ENCODE measurements around the gene PRCP. TPM values are rescaled to one million over a fixed set of nuclear protein-coding genes. Genes with fewer than 3 reads are reported as not detected.

PRCP gene
- total and polyA plus RNA-seq, 2 donors (not counting 3 experiments of a cell fraction or from before 2014, with no cell fraction given) = 170 to 277 TPM

DNA sequence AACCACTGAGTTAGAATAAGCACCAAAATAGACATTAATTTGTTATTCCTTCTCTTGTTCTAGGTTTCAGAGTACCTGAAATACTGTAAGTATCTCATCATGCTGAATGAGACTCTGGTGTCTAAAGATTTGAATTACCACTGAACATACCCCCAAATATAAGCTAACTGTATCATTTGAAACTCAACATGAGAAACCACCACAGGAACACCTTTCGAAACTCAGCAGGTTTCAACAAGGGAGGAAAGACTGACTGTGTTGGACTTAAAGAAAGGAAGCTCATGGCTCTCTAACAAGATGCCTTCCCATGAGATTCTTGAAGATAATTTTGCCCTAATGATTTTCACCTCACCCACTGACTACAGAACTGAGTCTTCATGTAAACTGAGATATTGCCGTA, 37.0 kb downstream of the PRCP start:
- dilution Hi-C loops (cut with MboI; ENCODE audit: extremely low pct_ligation_motif_present, low sequenced_read_pairs) = no loop called here
- Histone ChIP-seq H3K9ac (replicated peaks; ENCODE audit: extremely low read depth, insufficient read depth, low read length) (no peak overlapping the region), H3K4me1 (ENCODE audit: control insufficient read depth, extremely low read depth, insufficient read depth, low read length) (peaks cover 35% of the 10 kb centered on the region), H3K4me2 (ENCODE audit: insufficient read depth, low read length) (no peak overlapping the region), H3K27me3 (ENCODE audit: control insufficient read depth in 2 of 2, insufficient read depth in 2 of 2, low read length in 2 of 2) (no peaks in the 10 kb centered on the region), H3K79me2 (ENCODE audit: control insufficient read depth, insufficient read depth, low read length) (no peaks in the 10 kb centered on the region), H4K20me1 (replicated peaks; ENCODE audit: control insufficient read depth, extremely low read depth, insufficient read depth, low read length) (no peaks in the 10 kb centered on the region), H3K36me3 (ENCODE audit: control insufficient read depth in 2 of 2, extremely low read depth in 1 of 2, insufficient read depth in 2 of 2, low read length in 2 of 2) (no peaks in the 10 kb centered on the region), H3K4me3 (replicated peaks in 1 of 3; ENCODE audit: insufficient read depth in 1 of 3, low read depth in 1 of 3, low read length in 3 of 3) (no peak overlapping the region), H3K27ac (ENCODE audit: insufficient read depth, low read depth, low read length) (no peak overlapping the region), H2AFZ (ENCODE audit: low read depth, low read length) (no peak overlapping the region), H3K9me1 (replicated peaks; ENCODE audit: control insufficient read depth, extremely low read depth, insufficient read depth, low read length) (no peaks in the 10 kb centered on the region), H3K9me3 (replicated peaks; ENCODE audit: control insufficient read depth, insufficient read depth, low read length) (no peaks in the 10 kb centered on the region)
- no peak for TF ChIP-seq GATA2 (IDR thresholded peaks at IDR 0.05; ENCODE audit: insufficient read depth, insufficient read length, low read depth, low read length)
- TF ChIP-seq, protein P1, sequence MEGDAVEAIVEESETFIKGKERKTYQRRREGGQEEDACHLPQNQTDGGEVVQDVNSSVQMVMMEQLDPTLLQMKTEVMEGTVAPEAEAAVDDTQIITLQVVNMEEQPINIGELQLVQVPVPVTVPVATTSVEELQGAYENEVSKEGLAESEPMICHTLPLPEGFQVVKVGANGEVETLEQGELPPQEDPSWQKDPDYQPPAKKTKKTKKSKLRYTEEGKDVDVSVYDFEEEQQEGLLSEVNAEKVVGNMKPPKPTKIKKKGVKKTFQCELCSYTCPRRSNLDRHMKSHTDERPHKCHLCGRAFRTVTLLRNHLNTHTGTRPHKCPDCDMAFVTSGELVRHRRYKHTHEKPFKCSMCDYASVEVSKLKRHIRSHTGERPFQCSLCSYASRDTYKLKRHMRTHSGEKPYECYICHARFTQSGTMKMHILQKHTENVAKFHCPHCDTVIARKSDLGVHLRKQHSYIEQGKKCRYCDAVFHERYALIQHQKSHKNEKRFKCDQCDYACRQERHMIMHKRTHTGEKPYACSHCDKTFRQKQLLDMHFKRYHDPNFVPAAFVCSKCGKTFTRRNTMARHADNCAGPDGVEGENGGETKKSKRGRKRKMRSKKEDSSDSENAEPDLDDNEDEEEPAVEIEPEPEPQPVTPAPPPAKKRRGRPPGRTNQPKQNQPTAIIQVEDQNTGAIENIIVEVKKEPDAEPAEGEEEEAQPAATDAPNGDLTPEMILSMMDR (IDR thresholded peaks at IDR 0.05; ENCODE audit: extremely low read depth in 1 of 2, insufficient read depth in 1 of 2, low read depth in 1 of 2, low read length in 2 of 2) = no peak
- TF ChIP-seq, protein P2, sequence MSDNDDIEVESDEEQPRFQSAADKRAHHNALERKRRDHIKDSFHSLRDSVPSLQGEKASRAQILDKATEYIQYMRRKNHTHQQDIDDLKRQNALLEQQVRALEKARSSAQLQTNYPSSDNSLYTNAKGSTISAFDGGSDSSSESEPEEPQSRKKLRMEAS (IDR thresholded peaks at IDR 0.05; ENCODE audit: insufficient read depth, insufficient read length) = no peak
- no peak for TF ChIP-seq MYC (IDR thresholded peaks at IDR 0.05; ENCODE audit: low read depth, low read length)
- no TSS peak for BruUV-seq (replicated peaks)
- FAIRE-seq (no peak), DNase-seq (ENCODE audit: low read depth, low spot score) (no peak)
- ChIA-PET CTCF (interaction anchor here (1.0 to 1.9 kb wide), 6 partner anchors 47 to 387 kb away, joined by 3 to 41 read pairs (median 4); no protein-coding TSS in a partner anchor), POLR2A (no interaction called here)
- intact Hi-C loops (cut with micrococcal nuclease) = no loop called here

DNA sequence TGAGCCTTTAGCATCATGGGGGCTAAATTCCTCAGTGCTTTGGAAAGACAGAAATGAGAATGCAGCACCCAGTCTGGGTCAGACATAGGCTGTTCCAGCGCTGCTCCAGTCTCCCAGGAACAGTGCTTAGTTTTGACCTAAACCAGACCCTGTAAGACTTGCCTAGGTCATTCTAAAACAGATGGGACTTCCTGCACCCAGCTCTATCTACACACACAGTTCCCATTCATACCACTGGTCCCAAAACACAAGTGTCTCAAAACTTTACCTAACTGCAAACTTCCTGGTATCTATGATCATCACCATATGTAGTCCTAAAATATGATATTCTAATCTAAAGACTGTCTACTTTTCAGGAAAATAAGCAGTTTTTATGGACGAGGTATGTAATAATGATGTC, 37.9 kb downstream of the PRCP start:
- no peaks in the 10 kb centered on the region for H3K36me3 ChIP-seq (ENCODE audit: control insufficient read depth in 2 of 2, extremely low read depth in 1 of 2, insufficient read depth in 2 of 2, low read length in 2 of 2)
- H3K4me3 ChIP-seq (replicated peaks in 1 of 3; ENCODE audit: insufficient read depth in 1 of 3, low read depth in 1 of 3, low read length in 3 of 3) = no peak overlapping the region
- DNase-seq (ENCODE audit: low read depth, low spot score) = no peak
- no peaks in the 10 kb centered on the region for H3K9me1 ChIP-seq (replicated peaks; ENCODE audit: control insufficient read depth, extremely low read depth, insufficient read depth, low read length)
- H2AFZ ChIP-seq (ENCODE audit: low read depth, low read length) = no peak overlapping the region
- intact Hi-C loops (cut with micrococcal nuclease) (no loop called here), dilution Hi-C loops (cut with MboI; ENCODE audit: extremely low pct_ligation_motif_present, low sequenced_read_pairs) (no loop called here)
- CTCF ChIA-PET = interaction anchor here (1.1 to 1.9 kb wide), 6 partner anchors 10 to 388 kb away, joined by 3 to 41 read pairs (median 4); no protein-coding TSS in a partner anchor
- no peaks in the 10 kb centered on the region for H3K9me3 ChIP-seq (replicated peaks; ENCODE audit: control insufficient read depth, insufficient read depth, low read length)
- BruUV-seq (replicated peaks) = no TSS peak
- no peak overlapping the region for H3K4me2 ChIP-seq (ENCODE audit: insufficient read depth, low read length)
- no peak overlapping the region for H3K27ac ChIP-seq (ENCODE audit: insufficient read depth, low read depth, low read length)
- no peaks in the 10 kb centered on the region for H4K20me1 ChIP-seq (replicated peaks; ENCODE audit: control insufficient read depth, extremely low read depth, insufficient read depth, low read length)
- FAIRE-seq = no peak
- TF ChIP-seq JUN (IDR thresholded peaks at IDR 0.05; ENCODE audit: borderline replicate concordance, insufficient read depth, insufficient read length, low read depth) = no peak
- TF ChIP-seq MYC (IDR thresholded peaks at IDR 0.05; ENCODE audit: low read depth, low read length) = no peak
- TF ChIP-seq, protein P1 (IDR thresholded peaks at IDR 0.05; ENCODE audit: extremely low read depth in 1 of 2, insufficient read depth in 1 of 2, low read depth in 1 of 2, low read length in 2 of 2) = no peak
- TF ChIP-seq POLR2AphosphoS5 (IDR thresholded peaks at IDR 0.05; ENCODE audit: insufficient read depth, low read depth, low read length) = no peak
- no peak for TF ChIP-seq GATA2 (IDR thresholded peaks at IDR 0.05; ENCODE audit: insufficient read depth, insufficient read length, low read depth, low read length)
- TF ChIP-seq FOS (IDR thresholded peaks at IDR 0.05; ENCODE audit: borderline replicate concordance, insufficient read depth, low read length) = no peak
- TF ChIP-seq, protein P2 (IDR thresholded peaks at IDR 0.05; ENCODE audit: insufficient read depth, insufficient read length) = no peak
- TF ChIP-seq EZH2 (IDR thresholded peaks at IDR 0.05; ENCODE audit: borderline replicate concordance, low read depth, low read length, severe bottlenecking) = no peak
- no peak for TF ChIP-seq POLR2A (IDR thresholded peaks at IDR 0.05; ENCODE audit: low read depth, low read length)
- H3K4me1 ChIP-seq (ENCODE audit: control insufficient read depth, extremely low read depth, insufficient read depth, low read length) = peaks cover 40% of the 10 kb centered on the region
- H3K79me2 ChIP-seq (ENCODE audit: control insufficient read depth, insufficient read depth, low read length) = no peaks in the 10 kb centered on the region
- H3K9ac ChIP-seq (replicated peaks; ENCODE audit: extremely low read depth, insufficient read depth, low read length) = no peak overlapping the region
- POLR2A ChIA-PET = no interaction called here
- H3K27me3 ChIP-seq (ENCODE audit: control insufficient read depth in 2 of 2, insufficient read depth in 2 of 2, low read length in 2 of 2) = no peaks in the 10 kb centered on the region

Data from endothelial cell of umbilical vein (primary cell).